ENCODE measurements around the gene NELFB.
A peak's percentile ranks its signal among the peaks of the same experiment; 100 is the strongest.

Gene NELFB

GRCh38 chr9:137231372-137232039, 23.6 kb upstream of the NELFB start:
- no peak overlapping the region for H3K4me3 ChIP-seq (ENCODE audit: low read length in 2 of 2)
- DNase-seq (ENCODE audit: low spot score): no peak
- H3K23ac ChIP-seq (ENCODE audit: low read depth, low read length, poor library complexity): no peak overlapping the region
- no peak overlapping the region for H3K14ac ChIP-seq (ENCODE audit: low read length)
- no peak overlapping the region for H2AK5ac ChIP-seq (ENCODE audit: low read depth, low read length)
- no peak overlapping the region for H2BK5ac ChIP-seq (ENCODE audit: low read length)
- H3K18ac ChIP-seq (ENCODE audit: low read length): no peak overlapping the region
- H3K4me2 ChIP-seq (ENCODE audit: insufficient read depth, low read length, poor library complexity, severe bottlenecking): no peak overlapping the region
- no peaks in the 10 kb centered on the region for H3K9me3 ChIP-seq (replicated peaks in 1 of 2; ENCODE audit: control insufficient read depth in 2 of 2, insufficient read depth in 1 of 2, low read depth in 1 of 2, low read length in 2 of 2)
- H3K4ac ChIP-seq (ENCODE audit: low read length): no peak overlapping the region
- WGBS, 2 donors (ENCODE audit: extremely low coverage in 2 of 2, insufficient read length in 2 of 2, insufficient replicate concordance in 1 of 2): no CpG with 5 or more reads among the region's 23 CpGs
- no peak overlapping the region for H4K8ac ChIP-seq (ENCODE audit: low read depth, low read length)
- H3K27ac ChIP-seq (replicated peaks; ENCODE audit: low read length): no peak overlapping the region
- peaks cover 2% of the 10 kb centered on the region for H3K79me1 ChIP-seq (ENCODE audit: low read depth, low read length)
- no peaks in the 10 kb centered on the region for H3K36me3 ChIP-seq (replicated peaks in 1 of 2; ENCODE audit: control insufficient read depth in 2 of 2, insufficient read depth in 2 of 2, low read length in 2 of 2)
- no peak overlapping the region for H3K9ac ChIP-seq (ENCODE audit: low read depth, low read length, poor library complexity)
- no peak overlapping the region for H4K91ac ChIP-seq (ENCODE audit: low read depth, low read length, poor library complexity)
- H2BK120ac ChIP-seq (ENCODE audit: low read depth, low read length): no peak overlapping the region
- H2BK15ac ChIP-seq (ENCODE audit: low read length): no peak overlapping the region
- no peak overlapping the region for H2BK12ac ChIP-seq (ENCODE audit: low read length)
- H3K4me1 ChIP-seq (ENCODE audit: control insufficient read depth in 2 of 2, insufficient read depth in 1 of 2, low read depth in 1 of 2, low read length in 2 of 2): peaks cover 3 to 5% of the 10 kb centered on the region in 2 donors
- peaks cover 0 to 7% (median 0%) of the 10 kb centered on the region in 3 experiments for H3K27me3 ChIP-seq (ENCODE audit: control insufficient read depth in 3 of 3, insufficient read depth in 3 of 3, low read depth in 1 of 3, low read length in 3 of 3)
- H2AFZ ChIP-seq (ENCODE audit: low read length): no peak overlapping the region

GRCh38 chr9:137232101-137232500, 23.0 kb upstream of the NELFB start:
- Histone ChIP-seq H3K4ac (ENCODE audit: low read length) (no peak overlapping the region), H4K8ac (ENCODE audit: low read depth, low read length) (no peak overlapping the region), H2BK15ac (ENCODE audit: low read length) (no peak overlapping the region), H3K14ac (ENCODE audit: low read length) (no peak overlapping the region), H2AK5ac (ENCODE audit: low read depth, low read length) (no peak overlapping the region), H3K36me3 (replicated peaks in 1 of 2; ENCODE audit: control insufficient read depth in 2 of 2, insufficient read depth in 2 of 2, low read length in 2 of 2) (no peaks in the 10 kb centered on the region), H2BK12ac (ENCODE audit: low read length) (no peak overlapping the region), H2BK5ac (ENCODE audit: low read length) (no peak overlapping the region), H3K23ac (ENCODE audit: low read depth, low read length, poor library complexity) (no peak overlapping the region), H3K4me2 (ENCODE audit: insufficient read depth, low read length, poor library complexity, severe bottlenecking) (no peak overlapping the region), H3K4me3 (ENCODE audit: low read length in 2 of 2) (no peak overlapping the region), H2BK120ac (ENCODE audit: low read depth, low read length) (no peak overlapping the region), H3K9me3 (replicated peaks in 1 of 2; ENCODE audit: control insufficient read depth in 2 of 2, insufficient read depth in 1 of 2, low read depth in 1 of 2, low read length in 2 of 2) (no peaks in the 10 kb centered on the region), H3K9ac (ENCODE audit: low read depth, low read length, poor library complexity) (peak overlapping the region; percentile 34), H4K91ac (ENCODE audit: low read depth, low read length, poor library complexity) (no peak overlapping the region), H3K27ac (replicated peaks; ENCODE audit: low read length) (no peak overlapping the region), H3K79me1 (ENCODE audit: low read depth, low read length) (peaks cover 2% of the 10 kb centered on the region), H2AFZ (ENCODE audit: low read length) (no peak overlapping the region), H3K27me3 (ENCODE audit: control insufficient read depth in 3 of 3, insufficient read depth in 3 of 3, low read depth in 1 of 3, low read length in 3 of 3) (peaks cover 0 to 7% (median 0%) of the 10 kb centered on the region in 3 experiments), H3K4me1 (ENCODE audit: control insufficient read depth in 2 of 2, insufficient read depth in 1 of 2, low read depth in 1 of 2, low read length in 2 of 2) (peaks cover 8 to 9% of the 10 kb centered on the region in 2 donors), H3K18ac (ENCODE audit: low read length) (no peak overlapping the region)
- no peak for DNase-seq (ENCODE audit: low spot score)
- no CpG with 5 or more reads among the region's 10 CpGs for WGBS, 2 donors (ENCODE audit: extremely low coverage in 2 of 2, insufficient read length in 2 of 2, insufficient replicate concordance in 1 of 2)

GRCh38 chr9:137232510-137232909, 22.6 kb upstream of the NELFB start:
- Histone ChIP-seq H3K4me2 (ENCODE audit: insufficient read depth, low read length, poor library complexity, severe bottlenecking) (no peak overlapping the region), H4K91ac (ENCODE audit: low read depth, low read length, poor library complexity) (no peak overlapping the region), H3K4ac (ENCODE audit: low read length) (no peak overlapping the region), H3K4me1 (ENCODE audit: control insufficient read depth in 2 of 2, insufficient read depth in 1 of 2, low read depth in 1 of 2, low read length in 2 of 2) (peaks cover 10 to 12% of the 10 kb centered on the region in 2 donors), H3K36me3 (replicated peaks in 1 of 2; ENCODE audit: control insufficient read depth in 2 of 2, insufficient read depth in 2 of 2, low read length in 2 of 2) (no peaks in the 10 kb centered on the region), H2BK15ac (ENCODE audit: low read length) (no peak overlapping the region), H3K27me3 (ENCODE audit: control insufficient read depth in 3 of 3, insufficient read depth in 3 of 3, low read depth in 1 of 3, low read length in 3 of 3) (peaks cover 0 to 7% (median 0%) of the 10 kb centered on the region in 3 experiments), H3K9me3 (replicated peaks in 1 of 2; ENCODE audit: control insufficient read depth in 2 of 2, insufficient read depth in 1 of 2, low read depth in 1 of 2, low read length in 2 of 2) (no peaks in the 10 kb centered on the region), H3K4me3 (ENCODE audit: low read length in 2 of 2) (no peak overlapping the region), H2BK120ac (ENCODE audit: low read depth, low read length) (no peak overlapping the region), H2AFZ (ENCODE audit: low read length) (no peak overlapping the region), H3K9ac (ENCODE audit: low read depth, low read length, poor library complexity) (no peak overlapping the region), H3K23ac (ENCODE audit: low read depth, low read length, poor library complexity) (no peak overlapping the region), H2BK5ac (ENCODE audit: low read length) (no peak overlapping the region), H2AK5ac (ENCODE audit: low read depth, low read length) (no peak overlapping the region), H3K14ac (ENCODE audit: low read length) (no peak overlapping the region), H3K27ac (replicated peaks; ENCODE audit: low read length) (no peak overlapping the region), H3K79me1 (ENCODE audit: low read depth, low read length) (peaks cover 2% of the 10 kb centered on the region), H2BK12ac (ENCODE audit: low read length) (no peak overlapping the region), H4K8ac (ENCODE audit: low read depth, low read length) (no peak overlapping the region), H3K18ac (ENCODE audit: low read length) (no peak overlapping the region)
- no peak for DNase-seq (ENCODE audit: low spot score)
- no CpG with 5 or more reads among the region's 24 CpGs for WGBS, 2 donors (ENCODE audit: extremely low coverage in 2 of 2, insufficient read length in 2 of 2, insufficient replicate concordance in 1 of 2)

GRCh38 chr9:137233143-137233980, 21.8 kb upstream of the NELFB start:
- Histone ChIP-seq H3K4me1 (ENCODE audit: control insufficient read depth in 2 of 2, insufficient read depth in 1 of 2, low read depth in 1 of 2, low read length in 2 of 2) (peaks cover 11 to 12% of the 10 kb centered on the region in 2 donors), H2BK120ac (ENCODE audit: low read depth, low read length) (no peak overlapping the region), H2AFZ (ENCODE audit: low read length) (no peak overlapping the region), H2BK5ac (ENCODE audit: low read length) (peak overlapping the region; percentile 39), H3K9me3 (replicated peaks in 1 of 2; ENCODE audit: control insufficient read depth in 2 of 2, insufficient read depth in 1 of 2, low read depth in 1 of 2, low read length in 2 of 2) (no peaks in the 10 kb centered on the region), H3K4me3 (ENCODE audit: low read length in 2 of 2) (no peak overlapping the region), H3K9ac (ENCODE audit: low read depth, low read length, poor library complexity) (peak overlapping the region; percentile 21), H3K14ac (ENCODE audit: low read length) (no peak overlapping the region), H4K91ac (ENCODE audit: low read depth, low read length, poor library complexity) (no peak overlapping the region), H2AK5ac (ENCODE audit: low read depth, low read length) (peak overlapping the region; percentile 56), H2BK12ac (ENCODE audit: low read length) (peak overlapping the region; percentile 30), H3K23ac (ENCODE audit: low read depth, low read length, poor library complexity) (peak overlapping the region; percentile 85), H3K36me3 (replicated peaks in 1 of 2; ENCODE audit: control insufficient read depth in 2 of 2, insufficient read depth in 2 of 2, low read length in 2 of 2) (no peaks in the 10 kb centered on the region), H3K18ac (ENCODE audit: low read length) (no peak overlapping the region), H3K4ac (ENCODE audit: low read length) (no peak overlapping the region), H3K27me3 (ENCODE audit: control insufficient read depth in 3 of 3, insufficient read depth in 3 of 3, low read depth in 1 of 3, low read length in 3 of 3) (peaks cover 0 to 7% (median 0%) of the 10 kb centered on the region in 3 experiments), H2BK15ac (ENCODE audit: low read length) (no peak overlapping the region), H3K79me1 (ENCODE audit: low read depth, low read length) (peaks cover 6% of the 10 kb centered on the region), H3K4me2 (ENCODE audit: insufficient read depth, low read length, poor library complexity, severe bottlenecking) (no peak overlapping the region), H3K27ac (replicated peaks; ENCODE audit: low read length) (no peak overlapping the region), H4K8ac (ENCODE audit: low read depth, low read length) (no peak overlapping the region)
- DNase-seq (ENCODE audit: low spot score): no peak
- no CpG with 5 or more reads among the region's 40 CpGs for WGBS, 2 donors (ENCODE audit: extremely low coverage in 2 of 2, insufficient read length in 2 of 2, insufficient replicate concordance in 1 of 2)

Data from neuronal stem cell (in vitro differentiated cells).